Smooth muscle cell of bladder (primary cell): ENCODE results near the gene KCNK5. TPM values are rescaled to one million over a fixed set of nuclear protein-coding genes. Genes with fewer than 3 reads are reported as not detected.

Experiments used
- total RNA-seq: library from RNA; depleted of rRNA; stranded (reverse); fragments of >200 nt; gene quantifications from 2 replicates; pipeline ENCODE4 v1.2.3, GENCODE V29; 2014

Gene KCNK5
- total RNA-seq: not detected in 2 replicates

GRCh38 chr6:39228992-39229767 is at the start of gene KCNK5:
Gene KCNK5 (minus strand): TSS chr6:39229475. CDS start chr6:39229111, 364 bp downstream.

Other genes with a start within 250 kb of the KCNK5 start
- gene GLP1R, start 180.7 kb downstream of the KCNK5 start, total RNA-seq: not detected in 2 replicates
- gene SAYSD1, start 114.3 kb downstream of the KCNK5 start, total RNA-seq: 8.7 and 15.3 TPM in 2 replicates
- not detected in 2 replicates for gene KCNK17, start 84.9 kb upstream of the KCNK5 start, total RNA-seq
- gene KCNK16, start 93.2 kb upstream of the KCNK5 start, total RNA-seq: not detected in 2 replicates